ENCODE results near the gene ANO10. TPM values are rescaled to one million over a fixed set of nuclear protein-coding genes. Genes with fewer than 3 reads are reported as not detected.

Gene ANO10
- total RNA-seq, 1 donor from 2014 or later = 45.4 TPM

DNA sequence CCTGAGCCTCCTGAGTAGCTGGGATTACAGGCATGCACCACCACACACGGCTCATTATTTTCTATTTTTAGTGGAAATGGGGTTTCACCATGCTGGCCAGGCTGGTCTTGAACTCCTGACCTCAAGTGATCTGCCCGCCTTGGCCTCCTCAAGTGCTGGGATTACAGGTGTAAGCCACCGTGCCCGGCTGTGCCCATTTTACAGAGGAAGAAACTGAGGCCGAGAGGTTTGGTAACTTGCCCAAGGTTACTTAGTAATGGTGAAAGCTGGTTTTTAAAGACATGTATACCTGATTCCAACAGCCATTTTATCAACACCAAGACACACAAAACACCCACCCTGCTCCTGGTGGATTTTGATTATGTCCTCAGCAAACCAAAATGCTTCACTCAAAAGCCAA lies 206.7 kb downstream of the ANO10 start:
- H3K27me3 ChIP-seq (ENCODE audit: insufficient read depth, low read length) = no peaks in the 10 kb centered on the region
- no peak for FAIRE-seq
- peaks cover 4% of the 10 kb centered on the region for H3K4me1 Mint-ChIP-seq (ENCODE audit: low read depth, unreplicated experiment)

DNA sequence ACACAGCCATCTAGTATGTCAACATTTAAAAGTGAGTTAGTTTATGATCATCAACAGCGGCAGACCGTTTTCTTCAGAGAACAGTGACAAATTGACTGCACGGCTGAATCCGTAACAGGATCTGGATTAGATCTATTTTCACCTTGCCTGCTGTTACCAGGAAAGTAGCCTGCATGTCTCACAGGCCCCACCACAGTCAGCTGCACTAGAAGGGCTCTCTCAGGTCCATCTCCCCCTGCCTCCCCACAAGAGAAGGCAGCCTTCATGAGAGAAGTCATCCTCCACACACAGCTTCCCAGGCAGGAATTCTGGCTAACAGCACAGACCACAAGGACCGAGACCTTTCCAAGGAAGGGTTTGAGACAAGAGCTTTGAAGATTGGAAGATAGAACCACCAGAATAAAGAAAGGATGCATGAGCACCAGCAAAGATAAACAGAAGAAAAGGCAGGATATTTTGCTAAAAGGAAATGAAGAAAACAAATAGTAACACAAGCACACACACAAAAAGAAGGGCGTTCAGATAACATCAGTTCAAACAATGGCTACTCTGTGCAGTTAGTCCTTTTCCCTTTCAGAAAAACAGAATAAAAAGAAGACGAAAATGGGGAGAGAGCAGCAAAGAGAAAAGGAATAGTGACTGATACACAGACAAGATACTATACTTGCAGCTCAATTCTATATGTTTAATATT lies 208.0 kb downstream of the ANO10 start:
- no peak for TF ChIP-seq EZH2 (IDR thresholded peaks at IDR 0.05; ENCODE audit: insufficient read depth, low read length)
- TF ChIP-seq, protein P1, sequence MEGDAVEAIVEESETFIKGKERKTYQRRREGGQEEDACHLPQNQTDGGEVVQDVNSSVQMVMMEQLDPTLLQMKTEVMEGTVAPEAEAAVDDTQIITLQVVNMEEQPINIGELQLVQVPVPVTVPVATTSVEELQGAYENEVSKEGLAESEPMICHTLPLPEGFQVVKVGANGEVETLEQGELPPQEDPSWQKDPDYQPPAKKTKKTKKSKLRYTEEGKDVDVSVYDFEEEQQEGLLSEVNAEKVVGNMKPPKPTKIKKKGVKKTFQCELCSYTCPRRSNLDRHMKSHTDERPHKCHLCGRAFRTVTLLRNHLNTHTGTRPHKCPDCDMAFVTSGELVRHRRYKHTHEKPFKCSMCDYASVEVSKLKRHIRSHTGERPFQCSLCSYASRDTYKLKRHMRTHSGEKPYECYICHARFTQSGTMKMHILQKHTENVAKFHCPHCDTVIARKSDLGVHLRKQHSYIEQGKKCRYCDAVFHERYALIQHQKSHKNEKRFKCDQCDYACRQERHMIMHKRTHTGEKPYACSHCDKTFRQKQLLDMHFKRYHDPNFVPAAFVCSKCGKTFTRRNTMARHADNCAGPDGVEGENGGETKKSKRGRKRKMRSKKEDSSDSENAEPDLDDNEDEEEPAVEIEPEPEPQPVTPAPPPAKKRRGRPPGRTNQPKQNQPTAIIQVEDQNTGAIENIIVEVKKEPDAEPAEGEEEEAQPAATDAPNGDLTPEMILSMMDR (IDR thresholded peaks at IDR 0.05; ENCODE audit: insufficient read depth, low read depth, low read length) = no peak
- no peak overlapping the region for H2AFZ ChIP-seq (ENCODE audit: low read depth, low read length)

More for the DNA sequence above, 206.7 kb downstream of the ANO10 start:
- Histone ChIP-seq H3K27ac (ENCODE audit: low read depth, low read length) (no peak overlapping the region), H3K79me2 (ENCODE audit: insufficient read depth, low read length) (no peaks in the 10 kb centered on the region), H3K9me3 (ENCODE audit: insufficient read depth, low read depth, low read length) (no peaks in the 10 kb centered on the region), H2AFZ (ENCODE audit: low read depth, low read length) (no peak overlapping the region), H3K4me3 (ENCODE audit: insufficient read depth, low read depth, low read length) (no peak overlapping the region), H3K4me2 (ENCODE audit: low read length) (no peak overlapping the region), H4K20me1 (ENCODE audit: insufficient read depth, low read length) (no peaks in the 10 kb centered on the region), H3K9ac (ENCODE audit: low read length) (no peak overlapping the region), H3K36me3 (ENCODE audit: insufficient read depth, low read length) (no peaks in the 10 kb centered on the region), H3K4me1 (ENCODE audit: insufficient read depth, low read length) (no peaks in the 10 kb centered on the region)
- Mint-ChIP-seq H3K9me3 (ENCODE audit: unreplicated experiment) (no peaks in the 10 kb centered on the region), H3K4me3 (ENCODE audit: unreplicated experiment) (no peak overlapping the region), H3K36me3 (ENCODE audit: low read depth, unreplicated experiment) (peaks cover 5% of the 10 kb centered on the region), H3K27me3 (ENCODE audit: low read depth, unreplicated experiment) (no peaks in the 10 kb centered on the region), H3K27ac (ENCODE audit: unreplicated experiment) (no peak overlapping the region)
- TF ChIP-seq EZH2 (IDR thresholded peaks at IDR 0.05; ENCODE audit: insufficient read depth, low read length) = no peak
- TF ChIP-seq, protein P1 (IDR thresholded peaks at IDR 0.05; ENCODE audit: insufficient read depth, low read depth, low read length) = no peak
- DNase-seq (ENCODE audit: low read depth) = no peak

DNA sequence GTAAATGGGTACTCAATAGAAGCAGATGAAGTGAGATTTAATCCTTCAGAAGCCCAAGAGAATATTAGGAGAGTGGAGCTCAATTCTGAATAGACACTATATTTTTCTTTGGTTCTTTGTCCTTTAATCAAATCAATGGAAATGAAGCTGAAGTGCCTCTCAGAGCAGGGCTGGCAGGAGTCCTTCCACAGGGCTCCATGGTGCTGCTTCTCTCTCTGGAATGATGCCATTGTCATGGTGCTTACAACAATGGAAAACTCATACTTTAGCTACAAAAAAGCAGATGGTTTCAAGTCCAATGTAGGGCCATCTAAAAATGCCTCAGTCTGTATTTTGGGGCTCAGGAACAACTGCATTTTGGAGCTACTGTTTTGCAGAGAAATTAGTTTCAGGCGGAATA lies 210.4 kb downstream of the ANO10 start:
- no peaks in the 10 kb centered on the region for H3K27me3 ChIP-seq (ENCODE audit: insufficient read depth, low read length)
- no peak overlapping the region for H3K9ac ChIP-seq (ENCODE audit: low read length)
- no peak overlapping the region for H3K27ac Mint-ChIP-seq (ENCODE audit: unreplicated experiment)
- H3K4me1 Mint-ChIP-seq (ENCODE audit: low read depth, unreplicated experiment) = peaks cover 12% of the 10 kb centered on the region
- H3K9me3 ChIP-seq (ENCODE audit: insufficient read depth, low read depth, low read length) = no peaks in the 10 kb centered on the region
- no peak overlapping the region for H3K27ac ChIP-seq (ENCODE audit: low read depth, low read length)
- H3K4me3 ChIP-seq (ENCODE audit: insufficient read depth, low read depth, low read length) = no peak overlapping the region
- H3K9me3 Mint-ChIP-seq (ENCODE audit: unreplicated experiment) = no peaks in the 10 kb centered on the region
- H3K4me1 ChIP-seq (ENCODE audit: insufficient read depth, low read length) = peaks cover 4% of the 10 kb centered on the region
- no peak overlapping the region for H2AFZ ChIP-seq (ENCODE audit: low read depth, low read length)
- FAIRE-seq (no peak), DNase-seq (ENCODE audit: low read depth) (no peak)
- H3K4me2 ChIP-seq (ENCODE audit: low read length) = no peak overlapping the region
- H3K27me3 Mint-ChIP-seq (ENCODE audit: low read depth, unreplicated experiment) = no peaks in the 10 kb centered on the region
- no peaks in the 10 kb centered on the region for H4K20me1 ChIP-seq (ENCODE audit: insufficient read depth, low read length)
- peaks cover 6% of the 10 kb centered on the region for H3K36me3 Mint-ChIP-seq (ENCODE audit: low read depth, unreplicated experiment)
- no peaks in the 10 kb centered on the region for H3K79me2 ChIP-seq (ENCODE audit: insufficient read depth, low read length)
- H3K4me3 Mint-ChIP-seq (ENCODE audit: unreplicated experiment) = no peak overlapping the region
- H3K36me3 ChIP-seq (ENCODE audit: insufficient read depth, low read length) = no peaks in the 10 kb centered on the region
- TF ChIP-seq EZH2 (IDR thresholded peaks at IDR 0.05; ENCODE audit: insufficient read depth, low read length) = no peak
- TF ChIP-seq, protein P1 (IDR thresholded peaks at IDR 0.05; ENCODE audit: insufficient read depth, low read depth, low read length) = no peak

More for the DNA sequence above, 208.0 kb downstream of the ANO10 start:
- Mint-ChIP-seq H3K4me1 (ENCODE audit: low read depth, unreplicated experiment) (peaks cover 4% of the 10 kb centered on the region), H3K4me3 (ENCODE audit: unreplicated experiment) (no peak overlapping the region), H3K36me3 (ENCODE audit: low read depth, unreplicated experiment) (peaks cover 4% of the 10 kb centered on the region), H3K27me3 (ENCODE audit: low read depth, unreplicated experiment) (no peaks in the 10 kb centered on the region), H3K27ac (ENCODE audit: unreplicated experiment) (no peak overlapping the region), H3K9me3 (ENCODE audit: unreplicated experiment) (no peaks in the 10 kb centered on the region)
- no peaks in the 10 kb centered on the region for H4K20me1 ChIP-seq (ENCODE audit: insufficient read depth, low read length)
- DNase-seq (ENCODE audit: low read depth) (no peak), FAIRE-seq (no peak)
- no peaks in the 10 kb centered on the region for H3K36me3 ChIP-seq (ENCODE audit: insufficient read depth, low read length)
- H3K4me1 ChIP-seq (ENCODE audit: insufficient read depth, low read length) = no peaks in the 10 kb centered on the region
- H3K27ac ChIP-seq (ENCODE audit: low read depth, low read length) = no peak overlapping the region
- H3K9ac ChIP-seq (ENCODE audit: low read length) = no peak overlapping the region
- H3K79me2 ChIP-seq (ENCODE audit: insufficient read depth, low read length) = no peaks in the 10 kb centered on the region
- H3K9me3 ChIP-seq (ENCODE audit: insufficient read depth, low read depth, low read length) = no peaks in the 10 kb centered on the region
- no peak overlapping the region for H3K4me2 ChIP-seq (ENCODE audit: low read length)
- H3K4me3 ChIP-seq (ENCODE audit: insufficient read depth, low read depth, low read length) = no peak overlapping the region
- H3K27me3 ChIP-seq (ENCODE audit: insufficient read depth, low read length) = no peaks in the 10 kb centered on the region
